SK-N-SH (cell line): Measurements from ENCODE around the gene PITHD1.

Experiments
- ELF1 ChIP-seq: IDR thresholded peaks from 2 replicates; pipeline ENCODE4 v1.4.0; 2012
- EP300 ChIP-seq, 2 experiments: IDR thresholded peaks; 2 replicates each; pipeline versions ENCODE4 v1.4.0 to v1.6.1; 2012; ENCODE audit warnings: borderline replicate concordance in 1 of 2, low read depth in 1 of 2, low read length in 1 of 2
- NFIC ChIP-seq: IDR thresholded peaks from 2 replicates; pipeline ENCODE4 v1.4.0; 2012; ENCODE audit warnings: borderline replicate concordance
- TF ChIP-seq, protein P1 (sequence below): fragments of 200-600 bp; sonication (generic); IDR thresholded peaks from 2 replicates; pipeline ENCODE4 v1.6.1; 2017; ENCODE audit warnings: antibody characterized with exemption, mild to moderate bottlenecking, moderate library complexity
- TF ChIP-seq, protein P2 (sequence below): IDR thresholded peaks from 2 replicates; pipeline ENCODE4 v1.4.0; 2012; ENCODE audit warnings: low read depth, borderline replicate concordance

DNA sequence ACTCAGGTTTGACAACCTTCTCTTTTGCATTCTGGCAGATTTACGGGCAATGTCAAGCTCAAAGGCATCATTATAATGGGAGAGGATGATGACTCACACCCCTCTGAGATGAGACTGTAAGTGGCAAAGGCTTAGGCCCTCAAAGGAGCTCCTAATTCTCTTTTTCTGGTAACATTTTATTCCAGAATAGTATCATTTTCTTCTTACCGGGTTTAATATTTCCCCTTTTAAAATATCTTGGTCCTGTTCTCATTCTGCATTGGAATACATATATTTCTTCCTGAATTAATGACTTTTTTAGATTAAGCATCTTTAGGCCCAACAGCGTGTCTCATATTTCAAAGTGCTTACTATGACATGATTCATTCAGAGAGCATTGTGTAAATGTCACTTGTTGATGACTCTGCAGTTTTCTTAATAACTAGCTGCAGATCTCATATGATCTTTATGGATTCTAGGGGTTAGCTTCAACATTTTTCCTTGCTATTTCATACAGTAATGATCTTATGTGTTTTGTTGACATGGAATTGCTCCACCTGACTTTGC lies 1.7 kb downstream of the PITHD1 start:
- TF ChIP-seq, protein P1, sequence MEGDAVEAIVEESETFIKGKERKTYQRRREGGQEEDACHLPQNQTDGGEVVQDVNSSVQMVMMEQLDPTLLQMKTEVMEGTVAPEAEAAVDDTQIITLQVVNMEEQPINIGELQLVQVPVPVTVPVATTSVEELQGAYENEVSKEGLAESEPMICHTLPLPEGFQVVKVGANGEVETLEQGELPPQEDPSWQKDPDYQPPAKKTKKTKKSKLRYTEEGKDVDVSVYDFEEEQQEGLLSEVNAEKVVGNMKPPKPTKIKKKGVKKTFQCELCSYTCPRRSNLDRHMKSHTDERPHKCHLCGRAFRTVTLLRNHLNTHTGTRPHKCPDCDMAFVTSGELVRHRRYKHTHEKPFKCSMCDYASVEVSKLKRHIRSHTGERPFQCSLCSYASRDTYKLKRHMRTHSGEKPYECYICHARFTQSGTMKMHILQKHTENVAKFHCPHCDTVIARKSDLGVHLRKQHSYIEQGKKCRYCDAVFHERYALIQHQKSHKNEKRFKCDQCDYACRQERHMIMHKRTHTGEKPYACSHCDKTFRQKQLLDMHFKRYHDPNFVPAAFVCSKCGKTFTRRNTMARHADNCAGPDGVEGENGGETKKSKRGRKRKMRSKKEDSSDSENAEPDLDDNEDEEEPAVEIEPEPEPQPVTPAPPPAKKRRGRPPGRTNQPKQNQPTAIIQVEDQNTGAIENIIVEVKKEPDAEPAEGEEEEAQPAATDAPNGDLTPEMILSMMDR = no peak
- TF ChIP-seq EP300 (IDR thresholded peaks at IDR 0.05; ENCODE audit: borderline replicate concordance in 1 of 2, low read depth in 1 of 2, low read length in 1 of 2) = no peak
- no peak for TF ChIP-seq ELF1
- TF ChIP-seq, protein P2, sequence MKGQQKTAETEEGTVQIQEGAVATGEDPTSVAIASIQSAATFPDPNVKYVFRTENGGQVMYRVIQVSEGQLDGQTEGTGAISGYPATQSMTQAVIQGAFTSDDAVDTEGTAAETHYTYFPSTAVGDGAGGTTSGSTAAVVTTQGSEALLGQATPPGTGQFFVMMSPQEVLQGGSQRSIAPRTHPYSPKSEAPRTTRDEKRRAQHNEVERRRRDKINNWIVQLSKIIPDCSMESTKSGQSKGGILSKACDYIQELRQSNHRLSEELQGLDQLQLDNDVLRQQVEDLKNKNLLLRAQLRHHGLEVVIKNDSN = no peak
- no peak for TF ChIP-seq NFIC
